HS-5 (cell line): ENCODE data around the gene TLCD2.
"Not testable (repeated sequence)": the region's sequence is repeated elsewhere in the genome, so short reads cannot be mapped to it uniquely, and the experiment has no call there.

Experiments used
- DNase-seq: peaks from one replicate; pipeline ENCODE4 v3.0.0-alpha.2; 2012; ENCODE audit warnings: low read depth

The TLCD2 gene, protein sequence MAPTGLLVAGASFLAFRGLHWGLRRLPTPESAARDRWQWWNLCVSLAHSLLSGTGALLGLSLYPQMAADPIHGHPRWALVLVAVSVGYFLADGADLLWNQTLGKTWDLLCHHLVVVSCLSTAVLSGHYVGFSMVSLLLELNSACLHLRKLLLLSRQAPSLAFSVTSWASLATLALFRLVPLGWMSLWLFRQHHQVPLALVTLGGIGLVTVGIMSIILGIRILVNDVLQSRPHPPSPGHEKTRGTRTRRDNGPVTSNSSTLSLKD

DNA sequence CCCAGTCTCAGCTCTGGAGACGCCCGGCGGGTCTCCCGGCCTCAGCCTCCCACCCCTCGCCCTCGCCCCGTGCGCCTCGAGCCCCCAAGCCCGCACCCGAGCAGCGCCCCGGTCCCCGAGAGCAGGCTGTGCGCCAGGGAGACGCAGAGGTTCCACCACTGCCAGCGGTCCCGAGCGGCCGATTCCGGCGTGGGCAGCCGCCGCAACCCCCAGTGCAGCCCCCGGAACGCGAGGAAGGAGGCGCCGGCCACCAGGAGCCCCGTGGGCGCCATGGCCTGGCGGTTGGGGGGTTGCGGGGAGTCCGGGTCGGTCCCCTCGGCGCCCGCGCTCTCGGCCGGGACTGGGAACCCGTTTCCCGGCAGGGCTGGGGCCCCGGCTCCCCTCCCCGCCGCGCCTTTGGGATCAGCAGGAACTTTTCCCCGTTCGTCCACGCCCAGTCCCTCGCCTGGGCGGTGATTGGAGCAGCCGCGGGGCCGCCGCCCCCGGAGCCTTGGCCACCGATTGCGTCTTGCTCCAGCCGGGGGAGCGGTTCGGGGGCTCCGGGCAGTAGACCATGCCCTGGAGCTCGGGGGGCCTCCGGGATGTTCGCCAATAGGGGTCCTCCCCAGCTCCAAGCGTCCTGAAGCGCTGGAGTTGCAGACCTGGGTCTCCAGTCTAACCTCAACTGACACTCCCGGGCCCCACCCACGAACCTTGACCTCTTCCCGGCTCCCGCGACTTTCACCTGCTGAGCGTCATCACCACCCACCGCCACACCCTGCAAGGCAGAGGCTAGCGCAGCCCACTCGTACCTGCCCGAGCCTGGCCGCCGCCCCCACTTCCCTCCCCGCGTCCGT is at the start of gene TLCD2:
TSS of gene TLCD2 (minus strand) at position 407 of the 836 bp plus-strand sequence. CDS start at position 272, 135 bp downstream.
- DNase-seq: no peak

DNA sequence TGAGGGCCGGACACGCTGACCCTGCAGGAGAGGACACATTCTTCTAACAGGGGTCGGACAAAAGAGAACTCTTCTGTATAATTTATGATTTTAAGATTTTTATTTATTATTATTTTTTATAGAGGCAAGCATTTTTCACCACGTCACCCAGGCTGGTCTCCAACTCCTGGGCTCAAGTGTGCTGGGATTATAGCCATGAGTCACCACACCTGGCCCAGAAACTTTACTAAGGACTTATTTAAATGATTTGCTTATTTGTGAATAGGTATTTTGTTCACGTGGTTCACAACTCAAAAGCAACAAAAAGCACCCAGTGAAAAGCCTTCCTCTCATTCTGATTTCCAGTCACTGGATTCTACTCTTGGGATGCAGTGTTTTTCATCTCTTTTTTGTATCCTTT is 49.4 kb upstream of the TLCD2 start:
- DNase-seq: no peak

DNA sequence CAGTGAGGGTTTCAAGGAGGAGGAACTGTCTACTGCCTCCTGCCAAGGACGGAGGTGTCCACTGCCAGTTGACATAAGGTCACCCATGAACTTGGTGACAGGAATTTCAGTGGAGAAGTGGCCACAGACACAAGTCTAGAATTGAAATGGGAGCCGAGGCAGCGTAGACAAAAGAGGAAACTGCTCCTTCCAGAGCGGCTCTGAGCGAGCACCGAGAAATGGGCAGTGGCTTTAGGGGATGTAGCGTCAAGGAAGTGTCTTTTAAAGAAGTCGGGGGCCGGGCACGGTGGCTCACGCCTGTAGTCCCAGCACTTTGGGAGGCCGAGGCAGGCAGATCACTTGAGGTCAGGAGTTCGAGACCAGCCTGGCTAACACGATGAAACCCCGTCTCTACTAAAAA is 48.6 kb upstream of the TLCD2 start:
- no peak for DNase-seq

DNA sequence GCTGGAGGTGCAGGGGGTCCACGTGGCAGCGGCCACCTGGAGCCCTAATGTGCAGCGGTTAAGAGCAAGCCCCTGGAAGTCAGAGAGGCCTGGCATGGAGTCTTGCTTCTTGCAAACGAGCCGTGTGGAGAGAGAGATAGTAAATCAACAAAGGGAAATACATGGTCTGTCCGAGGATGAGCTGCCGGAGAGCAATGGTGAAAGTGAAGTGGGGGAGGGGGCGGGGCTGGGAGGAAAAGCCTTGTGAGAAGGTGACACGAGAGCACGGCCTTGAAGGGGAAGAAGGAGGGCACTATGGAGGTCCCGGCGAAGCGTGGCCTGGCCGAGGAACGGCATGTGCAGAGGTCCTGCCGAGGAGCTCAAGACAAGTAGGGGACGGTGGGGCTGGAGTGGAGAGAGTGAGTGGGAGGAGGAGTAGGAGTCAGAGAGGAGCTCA is 45.7 kb upstream of the TLCD2 start:
- no peak for DNase-seq

DNA sequence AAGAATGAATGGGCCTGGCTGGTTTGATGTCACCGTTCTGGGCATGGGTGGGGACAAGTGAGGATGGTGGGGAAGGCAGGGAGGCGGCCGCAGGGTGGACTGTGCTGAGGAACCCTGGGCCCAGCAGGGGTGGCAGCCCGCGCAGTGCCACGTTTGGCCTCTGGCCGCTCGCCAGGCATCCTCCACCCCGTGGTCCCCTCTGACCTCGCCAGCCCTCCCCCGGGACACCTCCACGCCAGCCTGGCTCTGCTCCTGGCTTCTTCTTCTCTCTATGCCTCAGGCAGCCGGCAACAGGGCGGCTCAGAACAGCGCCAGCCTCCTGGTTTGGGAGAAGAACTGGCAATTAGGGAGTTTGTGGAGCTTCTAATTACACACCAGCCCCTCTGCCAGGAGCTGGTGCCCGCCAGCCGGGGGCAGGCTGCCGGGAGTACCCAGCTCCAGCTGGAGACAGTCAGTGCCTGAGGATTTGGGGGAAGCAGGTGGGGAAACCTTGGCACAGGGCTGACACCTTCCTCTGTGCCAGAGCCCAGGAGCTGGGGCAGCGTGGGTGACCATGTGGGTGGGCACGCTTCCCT is 45.2 kb upstream of the TLCD2 start:
- no peak for DNase-seq

DNA sequence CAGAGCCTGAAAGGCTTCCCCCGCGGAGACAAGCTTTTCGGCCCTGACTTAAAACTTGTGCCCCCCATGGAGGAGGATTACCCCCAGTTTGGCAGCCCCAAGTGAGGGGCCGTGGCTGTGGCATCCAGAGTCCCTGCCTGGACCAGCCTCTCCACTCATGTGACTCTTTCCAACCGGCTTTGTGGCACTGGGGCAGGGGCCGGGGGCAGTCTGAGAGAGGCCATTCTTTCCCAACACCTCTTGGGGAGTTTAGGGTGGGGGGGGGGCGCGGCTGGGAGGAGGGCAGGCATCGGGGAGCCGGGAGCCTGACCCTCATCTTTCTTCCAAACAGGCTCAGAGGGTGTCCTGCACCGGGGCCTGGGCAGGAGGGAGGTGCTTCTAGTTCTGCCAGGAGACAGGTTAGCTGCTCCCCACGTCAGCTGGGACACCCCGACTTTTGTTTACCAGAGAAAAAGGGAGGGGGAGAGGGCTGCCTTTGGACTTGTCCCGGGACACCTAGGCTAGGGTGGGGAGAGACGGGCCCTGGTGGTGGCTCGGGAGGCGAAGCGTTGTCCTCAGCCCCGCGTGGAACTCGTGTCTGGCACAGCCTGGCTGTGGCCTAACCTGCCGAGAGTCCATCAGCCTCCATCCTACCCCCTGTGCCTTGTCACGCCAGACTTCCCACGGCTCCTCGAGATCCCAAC is 44.4 kb upstream of the TLCD2 start:
- DNase-seq: no peak

DNA sequence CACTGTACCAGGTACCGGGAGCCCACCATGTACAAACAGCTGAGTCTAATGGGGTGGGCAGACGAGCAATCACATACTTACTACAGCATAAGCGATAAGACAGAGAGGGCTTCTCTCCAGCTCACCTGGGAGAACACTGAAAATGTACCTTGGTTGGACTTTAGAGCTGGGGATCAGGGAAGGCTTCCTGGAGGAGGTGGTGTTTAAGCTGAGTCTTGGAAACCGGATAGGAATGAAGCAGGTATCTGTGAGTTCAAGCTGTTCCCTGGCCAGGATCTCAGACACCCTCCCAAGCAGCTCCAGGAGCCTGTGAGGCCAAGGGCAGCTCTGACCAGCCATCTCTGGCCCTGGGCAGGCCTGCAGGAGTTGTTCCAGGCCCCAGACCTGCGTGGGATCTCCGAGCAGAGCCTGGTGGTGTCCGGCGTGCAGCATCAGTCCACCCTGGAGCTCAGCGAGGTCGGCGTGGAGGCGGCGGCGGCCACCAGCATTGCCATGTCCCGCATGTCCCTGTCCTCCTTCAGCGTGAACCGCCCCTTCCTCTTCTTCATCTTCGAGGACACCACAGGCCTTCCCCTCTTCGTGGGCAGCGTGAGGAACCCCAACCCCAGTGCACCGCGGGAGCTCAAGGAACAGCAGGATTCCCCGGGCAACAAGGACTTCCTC is 43.7 kb upstream of the TLCD2 start:
- DNase-seq: no peak

DNA sequence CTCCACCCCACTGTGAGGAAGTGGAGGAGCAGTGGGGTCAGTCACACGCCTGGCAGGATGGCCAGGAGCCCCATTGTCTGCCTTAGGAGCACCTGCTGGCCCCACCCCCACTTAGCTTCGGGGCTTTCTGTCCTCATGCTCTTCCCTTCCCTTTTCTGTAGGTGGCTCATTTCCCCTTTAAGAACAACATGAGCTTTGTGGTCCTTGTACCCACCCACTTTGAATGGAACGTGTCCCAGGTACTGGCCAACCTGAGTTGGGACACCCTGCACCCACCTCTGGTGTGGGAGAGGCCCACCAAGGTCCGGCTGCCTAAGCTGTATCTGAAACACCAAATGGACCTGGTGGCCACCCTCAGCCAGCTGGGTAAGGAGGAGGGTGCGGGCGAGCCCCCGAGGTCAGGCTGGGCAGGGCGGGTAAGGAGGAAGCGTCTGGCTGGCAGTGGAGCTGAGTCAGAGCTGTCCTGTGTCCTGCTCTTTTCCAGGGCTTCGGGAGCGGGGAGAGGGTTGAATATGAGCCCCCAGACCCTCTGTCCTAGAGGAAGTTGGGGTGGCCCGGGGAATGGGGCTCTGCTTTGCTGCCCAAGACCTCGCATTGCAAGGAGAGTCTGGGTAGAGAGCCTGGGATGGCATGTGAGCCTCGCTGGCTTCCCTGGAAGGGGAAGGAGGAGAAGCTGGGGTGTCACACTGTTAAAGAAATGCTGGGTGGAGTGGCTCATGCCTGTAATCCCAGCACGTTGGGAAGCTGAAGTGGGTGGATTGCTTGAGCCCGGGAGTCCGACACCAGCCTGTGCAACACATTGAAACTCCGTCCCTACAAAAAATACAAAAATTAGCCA is 42.5 kb upstream of the TLCD2 start:
- no peak for DNase-seq

DNA sequence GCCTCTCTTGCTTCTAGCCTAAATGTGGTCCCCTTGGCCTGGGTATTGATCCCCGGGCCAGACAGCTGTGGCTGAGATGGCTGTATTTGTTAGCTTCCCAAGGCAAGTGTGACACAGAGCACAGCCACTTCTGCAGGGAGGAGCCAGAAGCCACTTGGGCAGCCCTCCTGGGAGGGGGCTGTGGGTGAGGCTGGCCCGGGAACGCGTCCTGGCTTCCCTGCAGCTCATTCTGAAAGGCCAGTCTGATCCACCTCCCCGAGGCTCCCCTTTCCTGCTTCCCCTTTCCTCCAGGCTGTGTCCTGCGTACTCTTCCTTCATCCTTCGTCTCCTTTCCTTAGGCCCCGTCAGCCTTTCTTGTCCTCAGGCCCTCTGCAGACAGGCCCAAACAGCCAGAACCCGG is 40.5 kb upstream of the TLCD2 start:
- no peak for DNase-seq

DNA sequence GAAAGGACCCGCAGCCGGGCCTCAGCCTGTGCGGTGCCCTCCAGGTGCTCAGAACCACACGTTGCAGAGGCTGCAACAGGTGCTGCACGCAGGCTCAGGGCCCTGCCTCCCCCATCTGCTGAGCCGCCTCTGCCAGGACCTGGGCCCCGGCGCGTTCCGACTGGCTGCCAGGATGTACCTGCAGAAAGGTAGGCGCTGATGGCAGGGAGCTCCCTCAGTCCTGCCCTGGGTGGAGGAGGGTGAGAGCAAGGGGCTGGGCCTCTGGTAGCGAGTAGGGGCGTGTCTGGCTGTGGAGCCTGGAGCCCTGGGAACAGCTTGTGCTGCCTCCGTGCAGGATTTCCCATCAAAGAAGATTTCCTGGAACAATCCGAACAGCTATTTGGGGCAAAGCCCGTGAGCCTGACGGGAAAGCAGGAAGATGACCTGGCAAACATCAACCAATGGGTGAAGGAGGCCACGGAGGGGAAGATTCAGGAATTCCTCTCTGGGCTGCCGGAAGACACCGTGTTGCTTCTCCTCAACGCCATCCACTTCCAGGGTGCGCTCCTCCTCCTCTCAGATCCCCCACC is 36.9 kb upstream of the TLCD2 start:
- no peak for DNase-seq

DNA sequence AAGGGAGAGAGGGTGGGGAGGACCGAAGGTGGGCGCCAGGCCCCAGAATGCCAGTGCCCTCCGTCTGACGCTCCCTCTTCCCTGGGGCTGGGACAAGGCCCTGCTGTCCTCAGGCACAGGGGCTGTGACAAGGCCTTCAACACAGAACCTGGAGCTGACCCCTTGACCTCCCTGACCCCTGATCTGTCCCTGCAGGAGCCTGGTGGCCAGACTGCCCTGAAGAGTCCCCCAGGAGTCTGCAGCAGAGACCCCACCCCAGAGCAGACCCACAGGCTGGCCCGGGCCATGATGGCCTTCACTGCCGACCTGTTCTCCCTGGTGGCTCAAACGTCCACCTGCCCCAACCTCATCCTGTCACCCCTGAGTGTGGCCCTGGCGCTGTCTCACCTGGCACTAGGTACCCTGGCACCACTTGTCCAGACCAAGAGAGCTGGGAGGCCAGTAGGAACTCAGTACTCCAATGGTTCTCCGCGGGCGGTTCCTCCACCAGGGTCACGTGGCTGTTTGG is 35.4 kb upstream of the TLCD2 start:
- no peak for DNase-seq

DNA sequence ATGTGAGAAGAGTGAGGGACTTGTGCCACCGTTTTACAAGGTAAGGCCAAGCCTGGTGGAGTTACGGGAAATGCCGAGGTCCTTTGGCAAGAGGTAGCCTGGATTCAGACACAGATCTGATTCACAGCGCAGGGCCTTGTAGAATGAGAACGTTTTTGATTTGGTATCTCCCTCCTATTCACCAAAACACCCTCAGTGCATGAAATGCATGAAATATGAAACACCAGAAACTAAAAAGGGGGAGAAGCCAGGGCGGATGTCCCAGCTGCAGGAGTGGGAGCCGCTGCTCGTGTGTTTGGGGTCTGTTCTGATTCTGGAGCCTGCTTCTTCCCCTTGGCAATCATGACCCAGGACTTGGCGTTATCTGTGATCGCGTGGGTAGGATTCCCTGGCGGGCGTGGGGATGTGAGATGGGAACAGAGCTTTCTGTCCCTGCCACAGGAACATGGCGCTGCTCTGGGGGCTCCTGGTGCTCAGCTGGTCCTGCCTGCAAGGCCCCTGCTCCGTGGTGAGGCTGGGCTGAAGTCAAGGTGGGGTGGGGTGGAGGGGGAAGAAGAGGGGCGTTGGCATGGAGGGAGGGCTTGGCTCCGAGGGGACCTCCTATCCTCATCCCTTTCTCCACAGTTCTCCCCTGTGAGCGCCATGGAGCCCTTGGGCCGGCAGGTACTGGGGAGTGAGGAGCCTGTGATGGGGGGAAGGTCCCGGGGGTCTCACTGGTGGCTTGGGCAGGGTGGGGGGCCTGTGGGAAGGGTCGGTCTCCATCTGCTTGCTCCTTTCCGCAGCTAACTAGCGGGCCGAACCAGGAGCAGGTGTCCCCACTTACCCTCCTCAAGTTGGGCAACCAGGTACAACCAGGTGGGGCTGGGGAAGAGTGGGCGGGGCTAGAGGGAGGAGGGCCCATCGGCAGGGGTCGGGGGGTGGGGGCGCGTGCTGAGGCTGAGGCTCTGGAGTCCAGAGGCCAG is 34.7 kb upstream of the TLCD2 start:
- no peak for DNase-seq

DNA sequence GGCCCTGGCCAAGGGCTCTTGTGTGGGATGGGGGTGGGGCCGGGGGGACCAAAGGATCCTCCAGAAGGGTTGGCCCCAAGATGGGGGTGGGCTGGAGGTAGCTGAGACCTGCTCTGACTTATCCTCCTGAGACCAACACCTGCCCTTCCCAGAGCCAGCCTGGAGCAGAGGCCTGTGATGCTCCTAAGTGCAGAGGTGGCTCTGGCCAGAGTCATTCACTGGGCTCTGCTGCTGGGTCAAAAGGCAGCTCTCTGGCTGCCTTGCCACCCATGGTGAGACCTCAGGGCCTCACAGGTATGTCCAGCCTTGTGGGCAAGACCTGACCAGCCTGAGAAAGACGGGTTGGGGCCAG is 32.9 kb upstream of the TLCD2 start:
- DNase-seq: no peak

DNA sequence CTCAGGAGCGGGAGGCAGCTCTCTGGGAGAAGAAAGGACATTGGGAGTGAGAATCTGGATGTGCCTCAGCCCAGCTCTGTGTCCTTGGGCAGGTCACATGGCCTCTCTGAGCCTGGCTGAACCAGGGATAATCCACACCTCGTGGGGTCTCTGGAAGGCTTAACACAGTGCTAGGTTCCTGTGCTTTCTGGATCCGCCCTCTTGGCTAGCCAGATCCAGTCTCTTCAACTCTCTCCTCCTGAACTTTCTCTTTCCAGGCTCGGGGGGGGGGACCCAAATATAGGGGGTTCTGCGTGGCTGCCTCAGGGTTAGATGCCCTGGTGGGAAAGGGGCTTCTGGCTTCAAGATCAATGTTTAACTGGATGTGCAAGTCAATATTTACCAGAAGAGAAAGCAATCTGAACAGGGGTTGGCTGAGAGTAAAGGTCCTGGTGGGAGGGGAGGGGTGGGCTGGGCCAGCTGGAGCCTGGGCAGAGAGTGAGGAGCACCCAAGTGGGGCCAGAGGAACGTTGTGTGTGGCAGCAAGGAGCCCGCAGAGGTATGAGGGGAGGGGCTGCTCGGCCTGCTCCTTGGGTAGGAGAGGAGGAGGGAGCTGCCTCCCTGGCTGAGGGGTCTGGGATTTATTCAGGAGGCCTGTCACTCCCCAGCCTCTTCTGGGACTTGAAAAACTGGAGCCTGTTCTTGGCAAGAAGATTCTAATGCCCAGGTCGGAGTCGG is 32.4 kb upstream of the TLCD2 start, which contains the start of gene SERPINF2:
TSS of gene SERPINF2 (plus strand) at position 501 of the 717 bp plus-strand sequence. CDS start 2,125 bp downstream, outside the sequence.
- DNase-seq: no peak

DNA sequence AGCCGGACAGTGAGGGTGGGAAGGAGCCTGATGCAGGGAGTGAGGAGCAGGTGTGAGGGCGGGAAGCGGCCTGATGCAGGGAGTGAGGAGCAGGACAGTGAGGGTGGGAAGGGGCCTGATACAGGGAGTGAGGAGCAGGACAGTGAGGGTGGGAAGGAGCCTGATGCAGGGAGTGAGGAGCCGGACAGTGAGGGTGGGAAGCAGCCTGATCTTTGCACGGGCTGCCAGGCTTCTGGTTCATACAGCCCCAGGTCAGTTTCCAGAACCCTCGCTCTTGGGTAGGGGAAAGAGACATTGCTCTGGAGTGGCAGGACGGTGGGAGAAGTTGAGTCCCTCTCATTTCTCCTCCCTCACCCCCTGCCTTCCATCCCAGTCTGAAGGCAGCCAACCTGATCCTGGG is 31.7 kb upstream of the TLCD2 start:
- DNase-seq: not testable (repeated sequence)

DNA sequence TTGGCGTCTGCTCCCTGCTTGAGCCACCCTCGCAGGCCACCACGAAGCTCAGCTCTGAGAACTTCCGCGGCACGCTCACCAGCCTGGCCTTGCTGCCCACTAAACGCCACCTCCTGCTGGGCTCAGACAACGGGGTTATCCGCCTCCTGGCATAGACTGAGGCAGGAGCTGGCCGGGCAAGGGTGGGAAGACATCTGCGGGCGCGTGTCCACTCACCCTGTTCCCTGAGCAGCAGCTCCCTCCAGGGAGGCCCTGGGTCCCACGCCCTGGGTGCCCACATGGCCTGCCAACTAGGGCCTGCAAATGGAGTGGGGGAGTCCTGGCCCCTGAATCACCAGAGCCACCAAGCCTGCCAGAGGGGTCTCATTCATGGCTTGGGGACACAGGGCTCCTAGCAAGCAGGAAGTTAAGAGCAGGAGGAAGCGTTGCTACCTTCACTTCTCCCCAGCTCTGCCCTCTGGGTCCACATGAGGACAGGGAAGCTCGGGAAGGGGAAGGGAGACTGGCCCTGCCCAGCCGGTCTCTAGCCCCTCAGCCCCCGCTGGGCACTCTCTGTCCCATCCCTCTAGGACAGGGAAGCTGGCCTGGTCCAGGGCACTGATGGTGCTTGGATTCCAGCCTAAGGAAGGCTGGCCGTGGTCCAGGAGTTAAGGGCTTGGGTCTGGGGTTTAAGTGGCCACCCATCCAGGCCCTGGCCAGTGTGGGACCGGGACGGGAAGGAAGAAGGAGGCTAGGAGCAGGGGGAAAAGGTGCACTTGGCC is 27.5 kb upstream of the TLCD2 start:
- DNase-seq: no peak

DNA sequence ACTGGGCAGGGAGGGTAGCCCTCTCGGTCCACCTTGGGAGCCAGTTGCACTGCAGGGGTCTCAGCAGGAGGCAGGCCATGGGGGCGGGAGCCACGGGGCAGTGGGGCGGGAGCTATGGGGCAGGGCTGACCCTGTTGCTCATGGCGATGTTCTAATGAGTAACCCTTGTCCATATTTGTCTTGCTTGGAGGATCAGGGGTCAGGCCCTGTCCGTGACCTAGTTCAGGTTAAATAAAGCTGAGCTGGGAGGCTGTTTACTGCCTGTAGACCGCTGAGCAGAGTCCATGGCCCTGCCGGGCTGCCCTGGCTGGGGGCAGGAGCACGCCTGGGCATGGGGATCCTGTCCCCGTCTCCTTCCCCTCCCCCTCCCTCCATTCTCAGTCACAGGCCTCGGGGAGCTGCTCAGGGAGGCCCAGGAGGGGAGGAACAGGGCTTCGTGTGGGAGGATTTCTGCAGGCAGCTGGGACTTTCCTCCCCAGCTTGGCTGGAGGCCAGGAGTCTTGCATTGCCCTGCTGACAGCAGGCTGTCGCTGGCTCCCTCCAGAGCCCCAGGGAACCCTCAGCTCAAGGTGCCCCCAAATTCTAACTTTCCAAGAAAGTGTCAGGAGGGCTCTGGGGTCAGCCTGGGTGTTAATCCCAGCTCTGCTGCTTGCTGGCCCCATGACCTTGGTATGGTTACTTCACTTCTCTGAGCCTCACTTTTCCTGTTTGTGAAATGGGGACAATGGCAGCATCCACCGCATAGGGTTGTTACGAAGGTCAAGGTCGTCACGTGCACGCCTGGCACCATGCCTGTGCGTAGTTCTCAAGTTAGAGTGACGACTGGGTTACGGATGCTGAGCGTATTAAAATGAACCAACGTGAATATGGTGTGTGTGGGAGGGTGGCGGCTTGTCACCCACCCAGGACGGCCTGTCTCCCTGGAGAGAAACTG is 26.4 kb upstream of the TLCD2 start:
- no peak for DNase-seq
